Stimulated activated CD8-positive, alpha-beta memory T cell treated with anti-CD3 and anti-CD28 coated beads, Interleukin-15, amount 100 ng/mL, for 4 hours (primary cell): ENCODE results near the gene LGALS7.
"Not testable (repeated sequence)": the region's sequence is repeated elsewhere in the genome, so short reads cannot be mapped to it uniquely, and the experiment has no call there.

Experiments
- DNase-seq, 2 donors: peaks; one replicate each; pipeline ENCODE4 v3.0.0-alpha.2; 2020; ENCODE audit warnings: low read depth in 2 of 2

Gene LGALS7

GRCh38 chr19:38799104-38799503 is 25.8 kb upstream of the LGALS7 start:
- DNase-seq: no peak

- not testable (repeated sequence) for DNase-seq
These were observed 24.5 kb upstream of the LGALS7 start for GRCh38 chr19:38797781-38798180.

GRCh38 chr19:38796154-38796553 is 22.8 kb upstream of the LGALS7 start:
- no peak for DNase-seq

GRCh38 chr19:38795549-38795948 is 22.2 kb upstream of the LGALS7 start:
- DNase-seq: no peak

GRCh38 chr19:38793671-38794070 is 20.4 kb upstream of the LGALS7 start:
- no peak for DNase-seq

- DNase-seq: no peak
These were observed 19.9 kb upstream of the LGALS7 start for GRCh38 chr19:38793177-38793576.

GRCh38 chr19:38792250-38793111 is 19.2 kb upstream of the LGALS7 start:
- DNase-seq: no peak

GRCh38 chr19:38791451-38792064 is 18.2 kb upstream of the LGALS7 start:
- DNase-seq: not testable (repeated sequence)

- not testable (repeated sequence) for DNase-seq
These were observed 17.4 kb upstream of the LGALS7 start for GRCh38 chr19:38790507-38791403.

- no peak for DNase-seq
These were observed 15.3 kb upstream of the LGALS7 start, which contains the start of gene LGALS7B for GRCh38 chr19:38788478-38789243. TSS of gene LGALS7B (plus strand) at chr19:38789200. CDS start at chr19:38789227, 27 bp downstream.

GRCh38 chr19:38786572-38787265 is 13.4 kb upstream of the LGALS7 start:
- DNase-seq: no peak

GRCh38 chr19:38786061-38786460 is 12.7 kb upstream of the LGALS7 start:
- DNase-seq: not testable (repeated sequence)

- DNase-seq: no peak
These were observed 11.9 kb upstream of the LGALS7 start for GRCh38 chr19:38785187-38785699.

- DNase-seq: no peak
These were observed 10.9 kb upstream of the LGALS7 start for GRCh38 chr19:38784224-38784623.

GRCh38 chr19:38782212-38782611 is 8.9 kb upstream of the LGALS7 start:
- DNase-seq: not testable (repeated sequence)

GRCh38 chr19:38781058-38781457 is 7.7 kb upstream of the LGALS7 start:
- no peak for DNase-seq

- DNase-seq: no peak
These were observed 7.1 kb upstream of the LGALS7 start for GRCh38 chr19:38780443-38780842.

- no peak for DNase-seq
These were observed 5.4 kb upstream of the LGALS7 start for GRCh38 chr19:38778733-38779132.

GRCh38 chr19:38774181-38774950 is 1.0 kb upstream of the LGALS7 start:
- no peak for DNase-seq

GRCh38 chr19:38771569-38771968 is 1.7 kb downstream of the LGALS7 start:
- DNase-seq: not testable (repeated sequence)
